GM15510 (cell line): Measurements from ENCODE around the gene NPM1.

Experiments
- POLR2A ChIP-seq: IDR thresholded peaks from 3 replicates; pipeline ENCODE4 v1.6.1; 2011; ENCODE audit warnings: borderline replicate concordance; ENCODE audit not compliant: insufficient read length; ENCODE audit errors: extremely low read depth

The NPM1 gene

GRCh38 chr5:171421331-171422262 lies 33.9 kb downstream of the NPM1 start:
- TF ChIP-seq POLR2A, result no peak

GRCh38 chr5:171422495-171422894 lies 34.8 kb downstream of the NPM1 start:
- TF ChIP-seq POLR2A, result no peak

GRCh38 chr5:171422902-171423663 lies 35.4 kb downstream of the NPM1 start:
- no peak for TF ChIP-seq POLR2A

- no peak for TF ChIP-seq POLR2A
These were observed 37.1 kb downstream of the NPM1 start for GRCh38 chr5:171424726-171425125.

GRCh38 chr5:171425596-171426244 lies 38.1 kb downstream of the NPM1 start:
- TF ChIP-seq POLR2A, result no peak

GRCh38 chr5:171426266-171426665 lies 38.6 kb downstream of the NPM1 start:
- TF ChIP-seq POLR2A, result no peak

- no peak for TF ChIP-seq POLR2A
These were observed 39.0 kb downstream of the NPM1 start for GRCh38 chr5:171426680-171427079.

GRCh38 chr5:171427318-171428167 lies 39.9 kb downstream of the NPM1 start:
- no peak for TF ChIP-seq POLR2A

GRCh38 chr5:171428168-171428696 lies 40.6 kb downstream of the NPM1 start:
- TF ChIP-seq POLR2A, result no peak

- TF ChIP-seq POLR2A, result no peak
These were observed 41.3 kb downstream of the NPM1 start for GRCh38 chr5:171428809-171429542.

GRCh38 chr5:171429543-171429910 lies 41.9 kb downstream of the NPM1 start:
- no peak for TF ChIP-seq POLR2A

GRCh38 chr5:171431251-171431777 lies 43.7 kb downstream of the NPM1 start:
- TF ChIP-seq POLR2A, result no peak

GRCh38 chr5:171432076-171432475 lies 44.4 kb downstream of the NPM1 start:
- TF ChIP-seq POLR2A, result no peak
